Measurements from ENCODE around the gene ADCY5.

ADCY5 gene

GRCh38 chr3:123326531-123326930, 122.4 kb downstream of the ADCY5 start:
- no peak for DNase-seq (ENCODE audit: low spot score)

GRCh38 chr3:123325766-123326256, 123.1 kb downstream of the ADCY5 start:
- DNase-seq (ENCODE audit: low spot score) = no peak

- no peak for DNase-seq (ENCODE audit: low spot score)
These were observed 123.8 kb downstream of the ADCY5 start for GRCh38 chr3:123324880-123325765.

GRCh38 chr3:123323781-123324180, 125.1 kb downstream of the ADCY5 start:
- DNase-seq (ENCODE audit: low spot score) = no peak

GRCh38 chr3:123322866-123323265, 126.0 kb downstream of the ADCY5 start:
- no peak for DNase-seq (ENCODE audit: low spot score)

- DNase-seq (ENCODE audit: low spot score) = no peak
These were observed 127.1 kb downstream of the ADCY5 start for GRCh38 chr3:123321806-123322205.

- no peak for DNase-seq (ENCODE audit: low spot score)
These were observed 128.7 kb downstream of the ADCY5 start for GRCh38 chr3:123320221-123320620.

- no peak for DNase-seq (ENCODE audit: low spot score)
These were observed 129.1 kb downstream of the ADCY5 start for GRCh38 chr3:123319760-123320159.

GRCh38 chr3:123318374-123318773, 130.5 kb downstream of the ADCY5 start:
- no peak for DNase-seq (ENCODE audit: low spot score)

GRCh38 chr3:123317716-123318115, 131.2 kb downstream of the ADCY5 start:
- DNase-seq (ENCODE audit: low spot score) = no peak

- DNase-seq (ENCODE audit: low spot score) = no peak
These were observed 133.7 kb downstream of the ADCY5 start for GRCh38 chr3:123315271-123315595.

- DNase-seq (ENCODE audit: low spot score) = no peak
These were observed 134.3 kb downstream of the ADCY5 start for GRCh38 chr3:123314359-123315270.

- DNase-seq (ENCODE audit: low spot score) = no peak
These were observed 135.0 kb downstream of the ADCY5 start for GRCh38 chr3:123313889-123314288.

GRCh38 chr3:123312331-123313265, 136.3 kb downstream of the ADCY5 start:
- DNase-seq (ENCODE audit: low spot score) = no peak

GRCh38 chr3:123311201-123311600, 137.7 kb downstream of the ADCY5 start:
- DNase-seq (ENCODE audit: low spot score) = no peak

- no peak for DNase-seq (ENCODE audit: low spot score)
These were observed 138.1 kb downstream of the ADCY5 start for GRCh38 chr3:123310741-123311140.

GRCh38 chr3:123310186-123310585, 138.7 kb downstream of the ADCY5 start:
- DNase-seq (ENCODE audit: low spot score) = no peak

GRCh38 chr3:123307064-123307463, 141.8 kb downstream of the ADCY5 start:
- no peak for DNase-seq (ENCODE audit: low spot score)

- DNase-seq (ENCODE audit: low spot score) = no peak
These were observed 143.7 kb downstream of the ADCY5 start for GRCh38 chr3:123305192-123305591.

- no peak for DNase-seq (ENCODE audit: low spot score)
These were observed 144.8 kb downstream of the ADCY5 start for GRCh38 chr3:123303976-123304560.

- DNase-seq (ENCODE audit: low spot score) = no peak
These were observed 145.9 kb downstream of the ADCY5 start for GRCh38 chr3:123302961-123303360.
